Activated effector memory CD4-positive, alpha-beta T cell treated with Interleukin-2 at 50 U/mL for 16 hours (primary cell): ENCODE data around the gene RTF2.
"Not testable (repeated sequence)": the region's sequence is repeated elsewhere in the genome, so short reads cannot be mapped to it uniquely, and the experiment has no call there.

ENCODE experiments used
- DNase-seq: peaks from one replicate; pipeline ENCODE4 v3.0.0-alpha.2; 2020

RTF2 gene

DNA sequence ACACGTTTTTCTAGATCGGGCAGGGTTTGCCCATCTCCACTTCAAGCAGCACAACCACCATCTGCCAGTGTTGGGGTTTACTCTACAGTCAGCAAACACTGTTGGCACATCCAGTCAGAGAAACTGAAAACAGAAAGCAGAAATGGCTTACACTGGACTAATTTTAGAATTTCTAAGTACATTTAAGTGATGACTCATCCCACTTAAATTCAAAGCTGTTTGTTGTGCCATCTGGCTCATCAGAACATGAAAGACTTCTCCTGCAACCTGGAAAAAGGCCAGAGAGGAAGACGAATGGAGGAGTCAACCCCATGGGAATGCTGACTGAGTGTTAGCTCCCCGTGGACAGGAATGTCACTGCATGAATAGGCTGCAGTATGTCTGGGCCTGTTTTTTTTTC is 86.4 kb downstream of the RTF2 start:
- DNase-seq, result no peak

DNA sequence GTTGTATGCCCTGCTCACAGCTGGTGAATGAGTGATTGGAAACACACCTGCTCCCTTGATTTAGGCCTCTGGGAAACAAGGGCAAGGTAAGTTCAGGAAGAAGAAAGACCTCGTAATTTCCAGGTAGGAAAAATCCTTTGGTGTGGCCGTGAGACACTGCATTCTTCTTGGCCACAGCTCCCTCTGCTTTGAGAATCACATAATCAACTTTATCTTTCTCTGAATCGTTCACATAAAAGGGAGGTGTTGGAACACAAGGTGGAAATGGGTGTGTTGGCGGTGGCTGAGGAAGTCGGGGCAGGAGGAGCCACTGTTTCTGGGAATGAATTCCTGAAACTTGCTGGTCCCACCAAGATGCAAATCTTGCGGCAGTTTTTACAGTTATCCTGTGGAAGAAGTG is 90.5 kb downstream of the RTF2 start:
- DNase-seq, result no peak

DNA sequence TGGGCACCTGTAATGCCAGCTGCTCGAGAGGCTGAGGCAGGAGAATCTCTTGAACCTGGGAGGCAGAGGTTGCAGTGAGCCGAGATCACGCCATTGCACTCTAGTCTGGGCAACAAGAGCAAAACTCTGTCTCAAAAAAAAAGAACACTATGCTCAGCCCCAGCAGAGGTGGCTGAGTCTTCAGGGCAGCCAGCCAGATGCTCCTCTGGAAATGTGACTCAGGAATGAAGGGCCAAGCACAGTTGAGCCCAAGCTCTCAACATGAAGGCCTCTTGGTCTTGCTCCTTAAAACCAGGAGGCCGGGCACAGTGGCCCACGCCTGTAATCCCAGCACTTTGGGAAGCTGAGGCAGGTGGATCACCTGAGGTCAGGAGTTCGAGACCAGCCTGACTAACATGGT is 96.1 kb downstream of the RTF2 start:
- not testable (repeated sequence) for DNase-seq

DNA sequence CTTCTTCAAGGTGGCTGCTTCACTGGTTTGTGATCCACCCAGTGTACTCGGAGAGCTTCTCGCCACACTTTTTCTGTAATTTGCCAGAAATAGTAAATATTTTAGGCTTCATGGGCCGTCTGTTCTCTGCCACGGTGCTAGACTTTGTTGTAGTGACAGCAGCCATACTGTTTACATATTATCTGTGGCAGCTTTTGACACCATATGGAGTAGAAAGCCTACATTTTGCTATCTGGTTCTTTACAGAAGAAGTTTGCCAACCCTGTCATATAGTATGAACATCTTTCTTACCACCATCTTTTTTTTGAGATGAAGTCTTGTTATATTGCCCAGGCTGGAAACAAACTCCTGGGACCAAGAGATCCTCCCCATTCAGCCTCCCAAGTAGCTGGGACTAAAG is 97.1 kb downstream of the RTF2 start:
- DNase-seq, result no peak

DNA sequence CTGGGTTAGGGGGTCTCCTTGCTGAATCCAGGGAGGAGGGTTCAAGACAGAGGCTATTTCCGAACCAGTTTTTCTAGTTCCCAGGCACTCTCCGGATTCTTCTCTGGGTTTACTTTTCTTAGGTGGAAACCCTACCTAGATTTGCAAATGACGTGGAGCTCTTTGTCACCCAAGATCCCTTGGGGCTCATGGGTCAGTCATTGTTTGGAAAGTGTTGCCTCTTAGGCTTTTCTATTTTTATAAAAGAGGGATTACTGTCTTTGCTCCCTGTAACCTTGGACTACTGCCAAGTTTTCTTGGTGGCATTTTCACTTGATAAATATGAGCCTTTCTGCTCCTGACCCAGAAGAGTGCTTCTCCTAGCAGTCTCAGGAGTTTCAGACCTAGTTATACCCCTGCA is 98.2 kb downstream of the RTF2 start:
- no peak for DNase-seq
